CD1c-positive myeloid dendritic cell (primary cell): Measurements from ENCODE around the gene MAPK7.

Source experiments
- DNase-seq: peaks from one replicate; pipeline ENCODE4 v3.0.0-alpha.2; 2016; ENCODE audit errors: extremely low spot score

MAPK7 gene

GRCh38 chr17:19380481-19381301, 2.4 kb downstream of the MAPK7 start:
- DNase-seq: no peak

GRCh38 chr17:19381361-19381740, 3.1 kb downstream of the MAPK7 start:
- DNase-seq: no peak

GRCh38 chr17:19381741-19382444, 3.6 kb downstream of the MAPK7 start:
- DNase-seq: no peak

- DNase-seq: no peak
Measured at GRCh38 chr17:19382531-19383444, 4.5 kb downstream of the MAPK7 start.

- DNase-seq: no peak
Measured at GRCh38 chr17:19383681-19384470, 5.6 kb downstream of the MAPK7 start.

GRCh38 chr17:19384723-19385391, 6.6 kb downstream of the MAPK7 start:
- no peak for DNase-seq

GRCh38 chr17:19385521-19385983, 7.3 kb downstream of the MAPK7 start:
- no peak for DNase-seq

- DNase-seq: peak; percentile 89
Measured at GRCh38 chr17:19386051-19386929, 8.0 kb downstream of the MAPK7 start.

- DNase-seq: no peak
Measured at GRCh38 chr17:19386974-19387920, 8.9 kb downstream of the MAPK7 start, which contains the start of gene MFAP4. Gene MFAP4 (minus strand): TSS chr17:19387190. CDS start chr17:19387155, 35 bp downstream.

- no peak for DNase-seq
Measured at GRCh38 chr17:19387921-19388521, 9.7 kb downstream of the MAPK7 start.

GRCh38 chr17:19388791-19389785, 10.8 kb downstream of the MAPK7 start:
- DNase-seq: peak; percentile 33

GRCh38 chr17:19390951-19391350, 12.7 kb downstream of the MAPK7 start:
- no peak for DNase-seq

- no peak for DNase-seq
Measured at GRCh38 chr17:19391432-19391831, 13.1 kb downstream of the MAPK7 start.

- no peak for DNase-seq
Measured at GRCh38 chr17:19392303-19392702, 14.0 kb downstream of the MAPK7 start.

- DNase-seq: no peak
Measured at GRCh38 chr17:19397556-19398041, 19.3 kb downstream of the MAPK7 start.
